Upper lobe of right lung (tissue), 1 donor: ENCODE measurements around the gene PRSS23. TPM values are rescaled to one million over a fixed set of nuclear protein-coding genes. Genes with fewer than 3 reads are reported as not detected.

Source experiments
- ATAC-seq: fragments of 200-7000 bp; cut with Tn5 transposase; one replicate; pipeline ENCODE4 v1.9.1; 2020; ENCODE audit warnings: mild to moderate bottlenecking, moderate library complexity
- DNase-seq: peaks from one replicate; pipeline ENCODE4 v3.0.0-alpha.2; 2020
- H3K27ac ChIP-seq: fragments of 200-600 bp; one replicate; pipeline ENCODE4 v1.8.0; 2022
- H3K27me3 ChIP-seq: fragments of 200-600 bp; one replicate; pipeline ENCODE4 v1.8.0; 2022; ENCODE audit warnings: mild to moderate bottlenecking
- H3K36me3 ChIP-seq: fragments of 200-600 bp; one replicate; pipeline ENCODE4 v1.8.0; 2022
- H3K4me1 ChIP-seq: fragments of 200-600 bp; one replicate; pipeline ENCODE4 v1.8.0; 2022
- H3K4me3 ChIP-seq: fragments of 200-600 bp; one replicate; pipeline ENCODE4 v1.8.0; 2022; ENCODE audit warnings: mild to moderate bottlenecking
- H3K9me3 ChIP-seq: fragments of 200-600 bp; one replicate; pipeline ENCODE4 v1.8.0; 2022
- CTCF ChIP-seq: fragments of 200-600 bp; IDR thresholded peaks from one replicate; pipeline ENCODE4 v1.8.0; 2022; ENCODE audit warnings: antibody characterized with exemption
- intact Hi-C: fragments of 100-400 bp; cut with DNase I; formaldehyde crosslinking; loops from one replicate; pipeline ENCODE4 v1.11.0; 2022
- total RNA-seq: library from RNA; stranded (reverse); fragmentation: NEBNext Ultra II Directional; extraction: Animal tissue kit (Norgen Biotek cat#: 25700); gene quantifications from one replicate; pipeline ENCODE4 v1.2.1, GENCODE V29; 2021
- donor health status: DM: no; HTN: yes; CAD: no; lungs with severe emphysema.

PRSS23 gene
- total RNA-seq, 1 donor from 2014 or later: 100 TPM

- Histone ChIP-seq H3K27me3 (no peaks in the 10 kb centered on the region), H3K4me3 (no peak overlapping the region), H3K4me1 (no peaks in the 10 kb centered on the region), H3K9me3 (no peaks in the 10 kb centered on the region), H3K27ac (no peak overlapping the region), H3K36me3 (no peaks in the 10 kb centered on the region)
- no peak for DNase-seq
- TF ChIP-seq CTCF: no peak
- no peak for ATAC-seq
- intact Hi-C loops: loop anchor here (10.0 kb wide), 1 partner anchor 193 kb away; no protein-coding TSS in a partner anchor
These were observed 7.0 kb downstream of the PRSS23 start for GRCh38 chr11:86807360-86807759.

- no peak for TF ChIP-seq CTCF
- ATAC-seq: no peak
- Histone ChIP-seq H3K36me3 (no peaks in the 10 kb centered on the region), H3K27ac (no peak overlapping the region), H3K9me3 (no peaks in the 10 kb centered on the region), H3K4me1 (no peaks in the 10 kb centered on the region), H3K27me3 (no peaks in the 10 kb centered on the region), H3K4me3 (no peak overlapping the region)
- no peak for DNase-seq
- intact Hi-C loops: loop anchor here (10.0 kb wide), 1 partner anchor 195 kb away; no protein-coding TSS in a partner anchor
These were observed 9.2 kb downstream of the PRSS23 start for GRCh38 chr11:86809561-86809960.

- intact Hi-C loops: loop anchor here (5.0 kb wide), 1 partner anchor 353 kb away; no protein-coding TSS in a partner anchor
- Histone ChIP-seq H3K4me3 (no peak overlapping the region), H3K36me3 (no peaks in the 10 kb centered on the region), H3K9me3 (no peaks in the 10 kb centered on the region), H3K27me3 (no peaks in the 10 kb centered on the region), H3K4me1 (no peaks in the 10 kb centered on the region), H3K27ac (no peak overlapping the region)
- no peak for TF ChIP-seq CTCF
- DNase-seq (no peak), ATAC-seq (no peak)
These were observed 9.9 kb downstream of the PRSS23 start for GRCh38 chr11:86810288-86810687.

- intact Hi-C loops: loop anchor here (5.0 kb wide), 1 partner anchor 354 kb away; no protein-coding TSS in a partner anchor
- no peaks in the 10 kb centered on the region for H3K9me3 ChIP-seq
- DNase-seq (no peak), ATAC-seq (no peak)
- H3K36me3 ChIP-seq: no peaks in the 10 kb centered on the region
- no peaks in the 10 kb centered on the region for H3K4me1 ChIP-seq
- no peak for TF ChIP-seq CTCF
- H3K27ac ChIP-seq: no peak overlapping the region
- H3K27me3 ChIP-seq: no peaks in the 10 kb centered on the region
- no peak overlapping the region for H3K4me3 ChIP-seq
These were observed 11.4 kb downstream of the PRSS23 start for GRCh38 chr11:86811637-86812321.

- TF ChIP-seq CTCF: no peak
- intact Hi-C loops: loop anchor here (5.0 kb wide), 1 partner anchor 355 kb away; no protein-coding TSS in a partner anchor
- Histone ChIP-seq H3K4me1 (no peaks in the 10 kb centered on the region), H3K4me3 (no peak overlapping the region), H3K36me3 (no peaks in the 10 kb centered on the region), H3K9me3 (no peaks in the 10 kb centered on the region), H3K27me3 (no peaks in the 10 kb centered on the region), H3K27ac (no peak overlapping the region)
- DNase-seq (no peak), ATAC-seq (no peak)
These were observed 12.0 kb downstream of the PRSS23 start for GRCh38 chr11:86812322-86812670.
